ENCODE data around the gene R3HDM4.
"Not testable (repeated sequence)": the region's sequence is repeated elsewhere in the genome, so short reads cannot be mapped to it uniquely, and the experiment has no call there.

Gene R3HDM4

DNA sequence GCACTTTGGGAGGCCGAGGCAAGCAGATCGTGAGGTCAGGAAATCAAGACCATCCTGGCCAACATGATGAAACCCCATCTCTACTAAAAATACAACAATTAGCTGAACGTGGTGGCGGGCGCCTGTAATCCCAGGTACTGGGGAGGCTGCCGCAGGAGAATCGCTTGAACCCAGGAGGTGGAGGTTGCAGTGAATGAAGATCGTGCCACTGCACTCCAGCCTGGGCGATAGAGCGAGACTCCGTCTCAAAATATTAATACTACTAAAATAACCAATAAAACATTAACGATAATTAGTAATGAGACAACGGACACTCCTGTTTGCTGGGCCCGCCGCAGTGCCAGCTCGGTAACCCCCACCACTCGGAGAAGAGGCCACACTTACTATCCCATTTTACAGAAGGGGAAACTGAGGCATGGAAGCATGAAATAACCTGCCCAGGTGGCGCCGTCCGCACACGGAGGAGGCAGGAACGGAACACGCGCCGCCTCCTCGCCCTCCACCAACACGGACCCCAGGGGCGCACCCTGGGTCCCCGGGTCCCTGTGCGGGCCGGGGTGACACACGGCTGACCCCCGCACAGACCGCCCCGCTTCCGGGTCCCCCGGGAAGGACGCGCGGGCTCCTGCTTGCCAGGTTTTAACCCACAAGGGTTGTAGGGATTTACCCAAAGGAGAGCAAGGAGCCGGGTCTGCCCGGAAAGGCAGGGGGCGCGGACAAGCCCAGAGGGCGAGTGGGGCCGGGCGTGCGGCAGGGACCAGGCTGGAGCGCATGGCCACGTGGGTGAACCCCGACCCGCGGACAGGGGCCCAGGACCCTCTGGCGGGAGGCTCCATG lies 1.6 kb downstream of the R3HDM4 start:
- DNase-seq, result no peak

DNA sequence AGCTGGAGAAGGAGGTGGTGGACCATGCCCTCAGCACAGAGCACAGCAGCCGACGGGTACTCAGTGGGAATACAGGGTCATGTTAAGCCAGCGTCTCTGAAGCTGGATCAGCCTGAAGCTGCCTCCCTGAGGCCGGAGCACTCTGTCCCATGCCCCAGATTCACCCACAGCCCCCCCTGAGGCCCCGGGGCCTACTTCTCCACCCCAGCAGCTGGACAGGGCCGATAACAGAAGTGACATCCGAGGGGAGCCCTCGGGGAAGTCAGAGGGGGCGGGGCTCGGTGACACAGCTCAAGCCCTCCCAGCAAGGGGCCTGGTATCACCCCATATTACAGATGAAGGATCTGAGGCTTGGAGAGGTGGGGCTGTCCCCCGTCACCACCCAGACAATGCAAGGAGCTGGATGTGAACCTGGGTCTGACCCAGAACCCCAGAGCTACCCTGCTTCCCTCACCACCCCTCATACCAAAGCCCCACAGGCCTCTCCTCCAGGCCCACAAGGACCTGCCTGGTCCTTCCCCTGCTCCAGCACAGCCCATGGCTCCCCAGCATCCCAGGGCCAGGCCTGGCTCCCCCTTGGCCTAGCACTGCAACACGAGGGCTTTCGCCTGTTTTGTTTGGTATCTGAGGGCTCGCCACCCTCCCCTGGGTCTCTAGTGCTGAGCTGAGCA lies 5.7 kb downstream of the R3HDM4 start:
- no peak for DNase-seq

GRCh38 chr19:906480-906879 lies 6.5 kb downstream of the R3HDM4 start:
- no peak for DNase-seq

GRCh38 chr19:904545-904944 lies 8.5 kb downstream of the R3HDM4 start:
- no peak for DNase-seq

GRCh38 chr19:903266-903797 lies 9.7 kb downstream of the R3HDM4 start:
- no peak for DNase-seq

- DNase-seq, result no peak
Measured at GRCh38 chr19:902446-903226, 10.4 kb downstream of the R3HDM4 start.

DNA sequence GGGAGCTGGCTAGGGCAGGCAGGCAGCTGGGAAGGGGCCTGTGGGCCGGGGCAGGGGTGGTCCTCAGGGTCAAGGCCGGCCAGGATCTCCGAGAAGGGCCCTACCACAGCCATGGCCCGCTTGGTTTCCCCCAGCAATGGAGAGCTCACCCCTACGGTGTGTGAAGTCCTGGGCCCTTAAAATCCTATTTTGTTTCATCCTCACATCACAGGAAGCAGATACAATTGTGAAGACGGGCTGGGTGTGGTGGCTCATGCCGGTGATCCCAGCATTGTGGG lies 11.0 kb downstream of the R3HDM4 start:
- DNase-seq, result no peak

- no peak for DNase-seq
Measured at GRCh38 chr19:901216-902092, 11.6 kb downstream of the R3HDM4 start.

DNA sequence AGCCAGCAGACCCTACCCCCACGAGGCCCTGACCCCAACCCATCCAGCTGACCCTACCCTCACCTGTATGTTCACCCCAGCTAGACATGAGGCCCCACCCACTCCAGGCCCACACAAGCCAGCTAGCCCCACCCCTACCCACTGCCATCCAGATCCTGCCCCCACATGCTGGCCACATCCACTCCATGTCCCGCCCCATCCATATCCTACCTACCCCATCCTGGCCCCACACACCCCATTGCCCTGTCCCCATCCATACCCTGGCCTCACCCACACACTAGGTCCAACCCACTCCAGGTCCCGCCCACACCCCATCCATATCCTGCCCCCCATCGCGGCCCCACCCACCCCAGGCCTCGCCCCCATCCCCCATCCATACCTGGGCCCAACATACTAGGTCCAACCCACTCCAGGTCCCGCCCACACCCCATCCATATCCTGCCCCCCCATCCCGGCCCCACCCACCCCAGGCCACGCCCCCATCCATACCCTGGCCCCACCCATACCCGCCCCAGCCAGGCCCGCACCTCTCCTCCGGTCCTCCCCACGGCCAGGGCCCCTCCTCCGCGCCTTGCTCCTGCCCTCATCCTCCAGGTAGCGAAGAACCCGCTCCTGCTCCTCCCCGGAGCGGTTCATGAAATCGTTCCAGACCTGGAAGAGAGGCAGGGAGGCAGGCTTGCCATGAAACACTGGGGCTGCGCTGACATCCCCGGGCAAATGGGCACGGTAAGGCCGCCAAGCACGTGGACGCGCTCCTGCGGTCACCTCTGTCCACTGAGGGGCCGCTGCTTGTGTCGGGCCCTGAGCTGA lies 12.5 kb downstream of the R3HDM4 start:
- DNase-seq, result no peak

- no peak for DNase-seq
Measured at GRCh38 chr19:900043-900301, 13.0 kb downstream of the R3HDM4 start.

DNA sequence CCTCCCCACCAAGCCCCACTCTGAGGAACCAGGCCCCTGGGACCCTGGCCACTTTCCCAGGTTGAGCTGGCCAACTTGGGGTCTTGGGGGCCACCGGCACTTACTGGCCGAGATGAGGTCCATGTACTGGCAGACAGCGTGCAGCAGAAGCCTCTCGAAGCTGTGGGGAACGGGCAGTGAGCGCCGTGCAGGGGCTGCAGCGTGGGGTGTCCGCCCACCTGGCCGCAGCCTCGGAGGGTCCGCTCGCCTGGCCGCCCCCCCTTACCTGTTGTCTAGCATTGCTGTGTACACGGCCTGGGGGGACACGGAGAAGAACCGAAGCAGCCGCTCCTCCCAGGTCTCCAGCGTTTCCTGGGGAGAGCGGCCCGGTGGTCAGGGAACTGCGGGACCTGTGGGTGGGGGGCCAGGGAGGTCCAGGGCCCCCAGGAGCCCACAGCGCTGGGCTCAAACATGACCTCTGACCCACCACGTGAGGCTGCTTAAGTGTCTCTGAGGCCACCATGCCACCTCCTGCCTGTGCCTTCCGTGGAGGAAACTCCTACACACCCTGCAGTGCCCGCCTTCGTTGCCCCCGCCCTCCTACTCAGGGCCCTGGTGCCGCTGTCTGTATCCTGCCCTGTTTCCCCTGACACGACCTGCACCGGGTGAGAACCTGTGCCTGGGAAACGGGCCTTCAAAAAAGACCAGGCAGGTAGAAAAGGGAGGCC lies 13.5 kb downstream of the R3HDM4 start:
- DNase-seq, result no peak

- no peak for DNase-seq
Measured at GRCh38 chr19:898663-899062, 14.4 kb downstream of the R3HDM4 start.

DNA sequence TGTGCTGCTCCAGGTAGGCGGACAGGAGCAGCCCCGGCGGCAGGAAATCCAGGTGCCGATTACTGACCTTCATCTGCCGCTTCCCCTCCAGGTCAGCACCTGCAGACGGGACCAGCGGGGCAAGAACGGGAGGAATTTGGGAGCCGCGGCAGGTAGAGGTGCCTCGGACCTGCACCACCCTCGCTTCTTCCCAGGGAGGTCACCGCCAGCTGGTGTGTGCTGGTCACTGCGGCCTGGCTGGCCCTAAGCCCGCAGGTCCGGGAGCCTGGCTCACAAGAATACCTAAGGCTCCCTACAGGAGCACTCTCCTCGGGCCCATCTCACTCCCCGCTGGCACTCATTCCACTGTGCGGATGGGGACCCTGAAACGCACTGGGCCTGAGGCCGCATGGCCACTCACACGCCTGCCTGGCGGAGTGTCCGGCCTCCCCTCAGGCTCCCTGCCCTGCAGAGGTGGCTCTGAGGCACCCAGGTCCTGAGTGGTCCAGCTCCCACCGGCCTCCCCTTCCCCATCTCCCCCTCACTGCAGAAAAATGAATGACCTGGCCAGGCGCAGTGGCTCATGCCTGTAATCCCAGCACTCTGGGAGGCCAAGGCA lies 15.5 kb downstream of the R3HDM4 start:
- DNase-seq, result no peak

DNA sequence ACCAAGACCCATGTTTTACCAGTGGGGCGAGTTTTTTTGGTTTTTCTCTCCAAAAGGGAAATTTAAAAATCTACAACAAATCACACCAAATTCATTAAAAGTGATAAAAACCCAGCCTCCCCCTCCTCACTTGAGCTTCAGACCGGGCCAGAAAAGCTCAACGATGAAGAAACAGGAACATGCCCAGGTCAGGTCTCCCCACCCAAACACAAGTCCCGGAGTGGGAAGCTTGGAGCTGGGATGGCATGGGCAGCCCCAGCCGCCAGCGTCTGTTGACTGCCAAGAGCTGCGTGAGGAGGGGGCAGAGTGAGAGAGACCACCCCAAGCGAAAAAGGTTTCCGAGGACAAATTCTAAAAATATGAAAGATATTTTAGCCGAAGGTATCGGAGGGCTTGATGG lies 16.0 kb downstream of the R3HDM4 start:
- DNase-seq, result no peak

DNA sequence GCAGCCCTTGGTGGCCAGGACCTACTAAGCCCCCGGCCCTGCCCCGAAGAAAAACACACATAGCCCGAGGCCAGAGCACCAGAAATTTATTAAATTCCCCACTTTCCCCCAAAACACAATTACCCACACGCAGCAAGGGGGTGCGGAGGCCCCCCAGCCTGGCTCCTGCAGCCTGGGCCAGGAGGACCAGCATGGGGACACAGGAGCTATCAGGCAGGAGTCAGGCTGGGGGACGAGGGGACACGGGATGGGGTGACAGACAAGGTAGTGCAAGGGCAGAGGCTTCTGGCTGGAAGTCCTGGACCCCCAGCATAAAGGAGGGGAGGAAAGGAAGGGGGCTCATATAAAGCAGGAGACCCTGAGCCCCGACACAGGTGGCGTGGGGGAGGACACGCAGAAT lies 16.6 kb downstream of the R3HDM4 start:
- DNase-seq, result no peak

DNA sequence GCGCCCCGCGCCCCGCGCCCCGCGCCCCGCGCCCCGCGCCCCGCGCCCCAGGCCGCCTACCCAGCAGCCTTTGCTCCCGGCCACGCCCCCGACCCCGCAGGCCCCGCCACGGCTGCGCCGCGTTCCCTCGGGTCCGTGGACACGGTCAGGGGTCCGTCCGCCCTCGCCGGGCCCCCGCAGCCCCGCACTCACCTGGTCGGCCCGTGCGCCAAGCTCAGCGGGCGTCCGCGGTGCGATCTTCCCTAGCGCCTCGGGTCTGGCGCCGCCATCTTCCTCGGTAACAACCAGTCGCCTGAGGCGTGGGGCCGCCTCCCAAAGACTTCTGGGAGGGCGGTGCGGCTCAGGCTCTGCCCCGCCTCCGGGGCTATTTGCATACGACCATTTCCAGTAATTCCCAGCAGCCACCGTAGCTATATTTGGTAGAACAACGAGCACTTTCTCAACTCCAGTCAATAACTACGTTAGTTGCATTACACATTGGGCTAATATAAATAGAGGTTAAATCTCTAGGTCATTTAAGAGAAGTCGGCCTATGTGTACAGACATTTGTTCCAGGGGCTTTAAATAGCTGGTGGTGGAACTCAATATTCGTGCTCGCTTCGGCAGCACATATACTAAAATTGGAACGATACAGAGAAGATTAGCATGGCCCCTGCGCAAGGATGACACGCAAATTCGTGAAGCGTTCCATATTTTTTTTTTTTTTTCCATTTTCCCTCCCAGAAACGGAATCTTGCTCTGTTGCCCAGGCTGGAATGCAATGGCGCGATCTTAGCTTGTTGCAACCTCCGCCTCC lies 19.9 kb downstream of the R3HDM4 start, which contains the start of the genes MED16 and RNU6-9:
Gene MED16, minus strand, starts transcription at position 294 of the 796 bp plus-strand sequence. CDS start 2,056 bp downstream, outside the sequence.
Gene RNU6-9, plus strand, starts transcription at position 591 of the 796 bp plus-strand sequence.
- DNase-seq, result peak; percentile 89

GRCh38 chr19:892243-892893 lies 20.7 kb downstream of the R3HDM4 start:
- DNase-seq, result no peak

DNA sequence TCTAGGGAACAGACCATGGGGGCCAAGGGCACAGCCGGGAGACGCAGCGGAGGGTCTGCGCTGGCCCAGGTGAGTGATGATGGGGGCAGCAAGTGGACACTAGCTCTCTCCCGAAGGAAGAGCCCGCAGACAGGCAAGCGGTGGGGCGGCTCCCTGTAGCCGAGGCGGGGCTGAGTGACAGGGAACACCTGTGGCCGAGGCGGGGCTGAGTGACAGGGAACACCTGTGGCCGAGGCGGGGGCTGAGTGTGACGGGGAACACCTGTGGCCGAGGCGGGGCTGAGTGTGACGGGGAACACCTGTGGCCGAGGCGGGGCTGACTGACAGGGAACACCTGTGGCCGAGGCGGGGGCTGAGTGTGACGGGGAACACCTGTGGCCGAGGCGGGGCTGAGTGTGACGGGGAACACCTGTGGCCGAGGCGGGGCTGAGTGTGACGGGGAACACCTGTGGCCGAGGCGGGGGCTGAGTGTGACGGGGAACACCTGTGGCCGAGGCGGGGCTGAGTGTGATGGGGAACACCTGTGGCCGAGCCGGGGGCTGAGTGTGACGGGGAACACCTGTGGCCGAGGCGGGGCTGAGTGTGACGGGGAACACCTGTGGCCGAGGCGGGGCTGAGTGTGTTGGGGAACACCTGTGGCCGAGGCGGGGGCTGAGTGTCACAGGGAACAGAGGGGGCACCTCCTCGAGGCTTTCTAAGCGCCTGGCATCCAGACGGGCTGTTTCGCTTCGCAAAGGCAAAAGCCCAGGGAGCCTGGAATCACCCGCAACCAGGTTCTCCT lies 21.4 kb downstream of the R3HDM4 start:
- DNase-seq, result not testable (repeated sequence)

Measured in NCI-H2029 treated with DMSO at 0.1 percent for 48 hours (cell line).